K562 (cell line): ENCODE measurements around the gene UNC50. TPM values are rescaled to one million over a fixed set of nuclear protein-coding genes. Genes with fewer than 3 reads are reported as not detected.
A peak's percentile ranks its signal among the peaks of the same experiment; 100 is the strongest.

ENCODE experiments used
- ATAC-seq: fragments of 200-7000 bp; cut with Tn5 transposase; 3 replicates; pipeline ENCODE4 v1.9.1; 2020; ENCODE audit warnings: moderate library complexity
- Bru-seq: library from RNA; stranded (reverse); fragments of 400-500 nt; gene quantifications from one replicate; lab custom pipeline; 2021; lab: Mats Ljungman, UMichigan
- BruChase-seq, 2 experiments: library from RNA; stranded (reverse); fragments of 400-500 nt; gene quantifications; one replicate each; lab custom pipeline; 2021; lab: Mats Ljungman, UMichigan
- BruUV-seq: library from RNA; stranded (reverse); fragments of 400-500 nt; replicated peaks from 2 replicates; lab custom pipeline; 2021; lab: Mats Ljungman, UMichigan
- CTCF ChIA-PET: fragments of 300-600 bp; formaldehyde crosslinking; extraction: SDS; loops from one replicate; lab custom pipeline; 2021; ENCODE audit warnings: low intra/inter-chr PET ratio; lab: Yijun Ruan, JAX
- POLR2A ChIA-PET: fragments of 300-600, 350-650 bp; sonication (Branson Sonifier 250); formaldehyde crosslinking; extraction: SDS; loops from one replicate; lab custom pipeline; 2021; ENCODE audit warnings: antibody characterized with exemption, inconsistent platforms; lab: Yijun Ruan, JAX
- DNase-seq, 4 experiments: peaks; one replicate each; pipeline versions ENCODE4 v3.0.0 to v3.0.0-alpha.2; 2011 to 2018; ENCODE audit warnings: low spot score in 3 of 4, mixed read lengths in 3 of 4; ENCODE audit errors: extremely low read depth in 1 of 4
- FAIRE-seq: peaks from 2 replicates; lab custom pipeline; 2011; peaks lifted over from hg19 to GRCh38; lab: Jason Lieb, UNC
- H2AFZ ChIP-seq: 2 replicates; pipeline ENCODE4 v1.6.0; 2011; ENCODE audit warnings: low read depth, low read length, control low read depth, inconsistent platforms
- H3K27ac ChIP-seq: fragments of 200-600 bp; 3 replicates; pipeline ENCODE4 v1.8.0; 2011; ENCODE audit warnings: low read depth, mild to moderate bottlenecking, control low read depth, inconsistent platforms, low read length, moderate library complexity, mixed read lengths; ENCODE audit errors: extremely low read depth
- H3K27me3 ChIP-seq, 2 experiments: fragments of 300-600 bp in 1 of 2; 2 replicates in 1 of 2; 3 replicates in 1 of 2; pipeline versions ENCODE4 v1.6.0 to v1.8.0; 2011; ENCODE audit warnings: inconsistent platforms in 2 of 2, low read length in 2 of 2, mild to moderate bottlenecking in 1 of 2, mixed read lengths in 1 of 2, moderate library complexity in 1 of 2; ENCODE audit not compliant: control insufficient read depth in 2 of 2, insufficient read depth in 2 of 2
- H3K36me3 ChIP-seq: fragments of 300-600 bp; 3 replicates; pipeline ENCODE4 v1.8.0; 2011; ENCODE audit warnings: mild to moderate bottlenecking, low read length, inconsistent platforms; ENCODE audit not compliant: control insufficient read depth, insufficient read depth
- H3K4me1 ChIP-seq, 2 experiments: fragments of 200-600 bp in 1 of 2; replicated peaks in 1 of 2; 2 replicates in 1 of 2; 3 replicates in 1 of 2; pipeline versions ENCODE4 v1.5.1 to v1.8.0; 2011; ENCODE audit warnings: inconsistent platforms in 2 of 2, low read length in 2 of 2, mild to moderate bottlenecking in 1 of 2, mixed read lengths in 1 of 2, moderate library complexity in 1 of 2; ENCODE audit not compliant: control insufficient read depth in 2 of 2, insufficient read depth in 2 of 2
- H3K4me2 ChIP-seq: 2 replicates; pipeline ENCODE4 v1.6.1; 2011; ENCODE audit warnings: low read length, control low read depth, inconsistent platforms, mixed read lengths; ENCODE audit not compliant: insufficient read depth
- H3K4me3 ChIP-seq: fragments of 200-600 bp; sonication (generic), shearing (Covaris generic); 2 replicates; pipeline ENCODE4 v1.5.1; 2016; ENCODE audit warnings: control low read depth, inconsistent platforms
- H3K79me2 ChIP-seq: fragments of 200-600 bp; 3 replicates; pipeline ENCODE4 v1.8.0; 2011; ENCODE audit warnings: low read length, inconsistent platforms; ENCODE audit not compliant: control insufficient read depth, insufficient read depth
- H3K9ac ChIP-seq, 2 experiments: 2 replicates each; pipeline versions ENCODE4 v1.6.0 to v1.6.1; 2011; ENCODE audit warnings: low read depth in 2 of 2, low read length in 2 of 2, control low read depth in 1 of 2, inconsistent platforms in 1 of 2, mild to moderate bottlenecking in 1 of 2, mixed read lengths in 1 of 2; ENCODE audit not compliant: insufficient read depth in 1 of 2
- H3K9me1 ChIP-seq: one replicate; pipeline ENCODE4 v1.6.0; 2011; ENCODE audit warnings: inconsistent platforms, mild to moderate bottlenecking, low read length, moderate library complexity; ENCODE audit not compliant: control insufficient read depth, insufficient read depth
- H3K9me3 ChIP-seq: replicated peaks from 2 replicates; pipeline ENCODE4 v1.5.1; 2011; ENCODE audit warnings: low read depth, low read length, inconsistent platforms; ENCODE audit not compliant: control insufficient read depth, insufficient read depth
- H4K20me1 ChIP-seq: replicated peaks from 2 replicates; pipeline ENCODE4 v1.6.1; 2011; ENCODE audit warnings: low read length, inconsistent platforms, mixed read lengths; ENCODE audit not compliant: control insufficient read depth, insufficient read depth
- E2F3 ChIP-seq: fragments of 250-450 bp; sonication (Bioruptor Pico); IDR thresholded peaks from 2 replicates; pipeline ENCODE4 v1.4.0; 2020; ENCODE audit warnings: mild to moderate bottlenecking
- L3MBTL2 ChIP-seq: fragments of 450-650 bp; IDR thresholded peaks from 2 replicates; pipeline ENCODE4 v1.6.1; 2016; ENCODE audit warnings: mild to moderate bottlenecking, moderate library complexity
- MYBL2 ChIP-seq, 2 experiments: fragments of 450-650 bp in 1 of 2; sonication (generic) in 1 of 2; formaldehyde crosslinking in 1 of 2; IDR thresholded peaks; 2 replicates each; pipeline versions ENCODE4 v1.6.1 to v1.8.1; 2017 to 2022; ENCODE audit warnings: borderline replicate concordance in 1 of 2, inconsistent platforms in 1 of 2, low read depth in 1 of 2, mild to moderate bottlenecking in 1 of 2, missing genetic modification reagents in 1 of 2, moderate library complexity in 1 of 2
- NCOA6 ChIP-seq: fragments of 450-650 bp; IDR thresholded peaks from 2 replicates; pipeline ENCODE4 v1.6.1; 2017; ENCODE audit warnings: mild to moderate bottlenecking
- RNF2 ChIP-seq: sonication (generic); IDR thresholded peaks from 2 replicates; pipeline ENCODE4 v1.6.1; 2016
- SMAD4 ChIP-seq: fragments of 250-450 bp; sonication (Bioruptor Pico); conservative IDR thresholded peaks from 2 replicates; pipeline ENCODE4 v1.8.0; 2021; ENCODE audit warnings: inconsistent platforms, mild to moderate bottlenecking, moderate library complexity
- TEAD2 ChIP-seq: fragments of 450-650 bp; IDR thresholded peaks from 2 replicates; pipeline ENCODE4 v1.6.1; 2016; ENCODE audit warnings: missing genetic modification characterization, control low read depth, missing compliant biosample characterization
- ZNF217 ChIP-seq: sonication (generic); formaldehyde crosslinking; IDR thresholded peaks from 2 replicates; pipeline ENCODE4 v1.8.0; 2022; ENCODE audit warnings: mild to moderate bottlenecking, missing genetic modification reagents
- ZNF324 ChIP-seq: fragments of 250-450 bp; sonication (Bioruptor Pico); IDR thresholded peaks from 2 replicates; pipeline ENCODE4 v1.4.0; 2020; ENCODE audit warnings: mild to moderate bottlenecking
- ZNF431 ChIP-seq: sonication (generic); formaldehyde crosslinking; IDR thresholded peaks from 2 replicates; pipeline ENCODE4 v1.8.0; 2022; ENCODE audit warnings: mild to moderate bottlenecking, missing genetic modification reagents
- WGBS: fragments of 100-300 bp; shearing (Covaris generic); methylation state at CpG from one replicate; pipeline ENCODE4 v1.1.6; 2016; ENCODE audit warnings: low coverage, mixed read lengths; ENCODE audit not compliant: insufficient coverage; ENCODE audit errors: missing lambda C conversion rate; 5-methylcytosine and 5-hydroxymethylcytosine counted together
- in situ Hi-C: fragments of 300-500 bp; cut with MboI; formaldehyde crosslinking; loops from 4 replicates; pipeline ENCODE4 v1.15.0; 2018; ENCODE audit warnings: inconsistent platforms, mixed read lengths
- intact Hi-C: fragments of 100-400 bp; cut with micrococcal nuclease; formaldehyde crosslinking; loops from 2 replicates; pipeline ENCODE4 v1.14.2; 2022
- long read RNA-seq, 3 experiments: library from polyadenylated mRNA in 2 of 3; library from RNA in 1 of 3; unstranded in 2 of 3; stranded (forward) in 1 of 3; transcript quantifications; one replicate each; pipeline ENCODE4 v2.0.0, GENCODE V29; 2019 to 2022
- polyA minus RNA-seq, 3 experiments: library from RNA; depleted of rRNA, polyadenylated mRNA; stranded (reverse); fragments of >200 nt; gene quantifications; 2 replicates each; pipeline ENCODE4 v1.2.3, GENCODE V29; 2011
- polyA plus RNA-seq, 8 experiments: library from polyadenylated mRNA; depleted of rRNA in 4 of 8; stranded (reverse) in 5 of 8; unstranded in 3 of 8; fragments of >200 nt; fragmentation: Nextera tagmentation in 2 of 8; fragmentation: Illumina TruSeq in 1 of 8; extraction: Ambion mirVana in 2 of 8; extraction: Trizol in 1 of 8; gene quantifications; 2 replicates each; pipeline versions ENCODE4 v1.2.1 to v1.2.3, GENCODE V29; 2011 to 2014; ENCODE audit warnings: inconsistent platforms in 1 of 8, missing spikeins in 1 of 8
- total RNA-seq, 7 experiments: library from RNA; depleted of rRNA in 6 of 7; stranded (reverse); fragments of >200 nt in 6 of 7; fragmentation: Illumina TruSeq in 2 of 7; extraction: Trizol in 2 of 7; gene quantifications; 2 replicates each; pipeline versions ENCODE4 v1.2.1 to v1.2.3, GENCODE V29; 2011 to 2021; ENCODE audit warnings: low replicate concordance in 1 of 7
- TF ChIP-seq, protein P1 (sequence below): fragments of 250-450 bp; sonication (Bioruptor Pico); IDR thresholded peaks from 2 replicates; pipeline ENCODE4 v1.4.0; 2020; ENCODE audit warnings: mild to moderate bottlenecking, moderate library complexity
- TF ChIP-seq, protein P2 (sequence below): fragments of 450-650 bp; formaldehyde crosslinking; IDR thresholded peaks from 2 replicates; pipeline ENCODE4 v1.4.0; 2020; ENCODE audit warnings: mild to moderate bottlenecking

The UNC50 gene, protein sequence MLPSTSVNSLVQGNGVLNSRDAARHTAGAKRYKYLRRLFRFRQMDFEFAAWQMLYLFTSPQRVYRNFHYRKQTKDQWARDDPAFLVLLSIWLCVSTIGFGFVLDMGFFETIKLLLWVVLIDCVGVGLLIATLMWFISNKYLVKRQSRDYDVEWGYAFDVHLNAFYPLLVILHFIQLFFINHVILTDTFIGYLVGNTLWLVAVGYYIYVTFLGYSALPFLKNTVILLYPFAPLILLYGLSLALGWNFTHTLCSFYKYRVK
- 38.4 and 53.5 TPM in 2 replicates for total RNA-seq (2011; cell fraction: chromatin; rRNA removed; ENCODE audit: low replicate concordance)
- 35.9 and 36.9 TPM in 2 replicates for total RNA-seq (2011; cell fraction: nucleolus; rRNA removed)
- total RNA-seq (2011; cell fraction: nucleoplasm; rRNA removed): 55.4 and 57.3 TPM in 2 replicates
- total RNA-seq (2014; rRNA removed): 30.0 and 30.4 TPM in 2 replicates
- 32.5 and 37.9 TPM in 2 replicates for total RNA-seq (2014; rRNA removed; fragmentation: Illumina TruSeq; extraction: Trizol)
- 37.6 and 38.2 TPM in 2 replicates for total RNA-seq (2015; rRNA removed; fragmentation: Illumina TruSeq; extraction: Trizol)
- 31.2 and 31.9 TPM in 2 replicates for total RNA-seq (2021)
- 39.2 and 52.9 TPM in 2 replicates for polyA plus RNA-seq (2011; rRNA removed)
- 21.7 and 46.9 TPM in 2 replicates for polyA plus RNA-seq (2011; cell fraction: cytosol; rRNA removed)
- polyA plus RNA-seq (2011; cell fraction: nucleus; rRNA removed): 30.0 and 45.2 TPM in 2 replicates
- 30.5 and 41.6 TPM in 2 replicates for polyA plus RNA-seq (2012)
- 35.9 and 37.9 TPM in 2 replicates for polyA plus RNA-seq (2014; fragmentation: Illumina TruSeq; extraction: Trizol)
- 10 to 100 TPM; 36.6 to 37.9 TPM for polyA plus RNA-seq (2014; fragmentation: Nextera tagmentation; extraction: Ambion mirVana)
- polyA plus RNA-seq (2014; rRNA removed): 35.3 and 43.4 TPM in 2 replicates
- 19.8 and 20.4 TPM in 2 replicates for polyA minus RNA-seq (2011; rRNA and poly(A)+ RNA removed)
- 7.1 and 9.1 TPM in 2 replicates for polyA minus RNA-seq (2011; cell fraction: cytosol; rRNA and poly(A)+ RNA removed)
- 14.7 and 25.9 TPM in 2 replicates for polyA minus RNA-seq (2011; cell fraction: nucleus; rRNA and poly(A)+ RNA removed)
- percentile 91 among the genes with signal in this experiment for Bru-seq, nascent RNA
- percentile 96 among the genes with signal in this experiment for BruChase-seq, experiment 1, labeled RNA remaining after a 2-hour chase
- percentile 97 among the genes with signal in this experiment for BruChase-seq, experiment 2, labeled RNA remaining after a 6-hour chase
- long read RNA-seq, experiment 1, transcript UNC50-201 (6 exons, 1,143 nt): major isoform, 70 of 103 reads
- long read RNA-seq, experiment 1, partial matches to known transcripts: 4 of 103 reads
- long read RNA-seq, experiment 1, other reads (novel, unspliced or antisense): 27 of 103 reads
- long read RNA-seq, experiment 2, transcript UNC50-201 (6 exons, 1,143 nt): major isoform, 19 of 37 reads
- long read RNA-seq, experiment 2, partial matches to known transcripts: 1 of 37 reads
- long read RNA-seq, experiment 2, other reads (novel, unspliced or antisense): 13 of 37 reads
- long read RNA-seq, experiment 3, transcript UNC50-201 (6 exons, 1,143 nt): major isoform, 25 of 35 reads
- long read RNA-seq, experiment 3, partial matches to known transcripts: 1 of 35 reads
- long read RNA-seq, experiment 3, other reads (novel, unspliced or antisense): 9 of 35 reads

DNA sequence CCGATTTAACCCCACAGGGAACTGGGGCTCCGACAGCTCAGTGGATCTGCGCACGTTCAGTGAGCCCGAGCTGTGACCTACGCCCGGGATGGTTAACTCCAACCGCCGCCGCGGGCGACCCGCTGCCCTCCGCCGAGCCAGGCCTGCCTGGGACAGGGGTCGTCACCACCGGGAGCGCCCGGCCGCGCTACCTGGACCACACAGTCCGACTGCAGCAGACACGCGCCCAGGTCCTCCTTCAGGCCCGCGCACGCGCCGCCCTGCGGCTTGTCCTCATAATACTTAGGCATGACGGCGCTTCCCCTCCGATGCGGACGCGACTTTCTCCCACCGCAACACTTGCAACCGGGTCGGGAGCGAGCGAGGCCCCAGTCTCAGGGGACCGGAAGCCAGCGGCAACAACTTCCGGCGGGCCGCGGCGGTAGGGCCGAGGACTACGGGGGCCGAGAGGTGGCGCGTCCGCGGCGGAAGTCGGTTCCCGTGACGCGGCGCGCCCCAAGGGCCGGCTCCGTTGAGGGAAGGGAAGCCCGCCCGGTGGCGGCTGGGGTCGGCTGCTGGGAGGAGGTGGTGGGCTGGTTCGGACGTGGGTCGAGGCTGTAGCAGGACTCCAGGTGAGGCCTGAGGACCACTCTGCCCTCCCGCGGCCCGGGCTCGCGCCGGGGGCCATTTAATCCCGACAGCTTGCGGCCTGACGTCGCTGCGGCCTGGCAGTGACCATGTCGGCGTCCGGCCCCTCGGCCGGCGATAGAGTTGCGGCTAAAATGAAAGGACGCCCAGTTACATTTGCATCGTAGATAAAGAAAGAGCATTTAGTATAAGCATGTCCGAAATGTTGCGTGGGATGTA is at the start of gene UNC50, which contains the start of gene COA5:
Gene UNC50, plus strand, starts transcription at position 474 of the 846 bp plus-strand sequence. CDS start 1,171 bp downstream, outside the sequence.
Gene COA5, minus strand, starts transcription at position 397 of the 846 bp plus-strand sequence. Its CDS starts 107 bp downstream, at position 290.
- Histone ChIP-seq H3K27ac (peak within 1 kb of the TSS; percentile 90), H3K4me3 (peak within 1 kb of the TSS; percentile 99), H3K4me1 (peaks cover 17 to 28% of the 10 kb centered on the region in 2 experiments), H3K9me3 (no peaks in the 10 kb centered on the region), H3K79me2 (peaks cover 64% of the 10 kb centered on the region), H3K9me1 (peaks cover 5% of the 10 kb centered on the region), H4K20me1 (no peaks in the 10 kb centered on the region; the same call in 1 of the 2 replicates), H2AFZ (peak within 1 kb of the TSS; percentile 95), H3K36me3 (peaks cover 61% of the 10 kb centered on the region), H3K27me3 (no peaks in the 10 kb centered on the region), H3K9ac (peak within 1 kb of the TSS; percentile 94 to 99), H3K4me2 (peak within 1 kb of the TSS; percentile 99)
- in situ Hi-C loops: no loop called here
- 1% methylated on average over 59 of the region's 93 CpGs for WGBS
- DNase-seq (peak; percentile 92 to 95 (median 94)), FAIRE-seq (peak; percentile 74), ATAC-seq (peak; percentile 95)
- ChIA-PET POLR2A (interaction anchor here (0.7 to 1.3 kb wide), 6 partner anchors 9 to 222 kb away, joined by 3 to 7 read pairs (median 4); no protein-coding TSS in a partner anchor), CTCF (interaction anchor here (0.5 kb wide), 1 partner anchor 229 kb away, joined by 5 read pairs; no protein-coding TSS in a partner anchor)
- intact Hi-C loops: no loop called here
- no TSS peak for BruUV-seq
- TF ChIP-seq, protein P1, sequence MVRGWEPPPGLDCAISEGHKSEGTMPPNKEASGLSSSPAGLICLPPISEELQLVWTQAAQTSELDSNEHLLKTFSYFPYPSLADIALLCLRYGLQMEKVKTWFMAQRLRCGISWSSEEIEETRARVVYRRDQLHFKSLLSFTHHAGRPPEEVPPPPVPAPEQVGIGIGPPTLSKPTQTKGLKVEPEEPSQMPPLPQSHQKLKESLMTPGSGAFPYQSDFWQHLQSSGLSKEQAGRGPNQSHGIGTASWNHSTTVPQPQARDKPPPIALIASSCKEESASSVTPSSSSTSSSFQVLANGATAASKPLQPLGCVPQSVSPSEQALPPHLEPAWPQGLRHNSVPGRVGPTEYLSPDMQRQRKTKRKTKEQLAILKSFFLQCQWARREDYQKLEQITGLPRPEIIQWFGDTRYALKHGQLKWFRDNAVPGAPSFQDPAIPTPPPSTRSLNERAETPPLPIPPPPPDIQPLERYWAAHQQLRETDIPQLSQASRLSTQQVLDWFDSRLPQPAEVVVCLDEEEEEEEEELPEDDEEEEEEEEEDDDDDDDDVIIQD (CRISPR knock-in tag): no peak
- peak; percentile 45; the same call in 1 of the 2 replicates for TF ChIP-seq RNF2
- TF ChIP-seq NCOA6: 0 out of 2 replicates have a peak, but pooled peaks have one; percentile 8
- TF ChIP-seq, protein P2, sequence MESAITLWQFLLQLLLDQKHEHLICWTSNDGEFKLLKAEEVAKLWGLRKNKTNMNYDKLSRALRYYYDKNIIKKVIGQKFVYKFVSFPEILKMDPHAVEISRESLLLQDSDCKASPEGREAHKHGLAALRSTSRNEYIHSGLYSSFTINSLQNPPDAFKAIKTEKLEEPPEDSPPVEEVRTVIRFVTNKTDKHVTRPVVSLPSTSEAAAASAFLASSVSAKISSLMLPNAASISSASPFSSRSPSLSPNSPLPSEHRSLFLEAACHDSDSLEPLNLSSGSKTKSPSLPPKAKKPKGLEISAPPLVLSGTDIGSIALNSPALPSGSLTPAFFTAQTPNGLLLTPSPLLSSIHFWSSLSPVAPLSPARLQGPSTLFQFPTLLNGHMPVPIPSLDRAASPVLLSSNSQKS (CRISPR knock-in tag): no peak
- TF ChIP-seq E2F3 (CRISPR knock-in tag): no peak
- 0 out of 2 replicates have a peak, but pooled peaks have one; percentile 68 for TF ChIP-seq SMAD4
- TF ChIP-seq ZNF324: no peak
- no peak for TF ChIP-seq ZNF217 (CRISPR knock-in tag)
- TF ChIP-seq ZNF431 (CRISPR knock-in tag): no peak
- peak; percentile 68 for TF ChIP-seq L3MBTL2
- no peak for TF ChIP-seq TEAD2 (tag)
- TF ChIP-seq MYBL2 (IDR thresholded peaks at IDR 0.05; ENCODE audit: low read depth): no peak
- no peak for TF ChIP-seq MYBL2 (CRISPR knock-in tag; IDR thresholded peaks at IDR 0.05; ENCODE audit: borderline replicate concordance)
